HG03196 (cell line): Measurements from ENCODE around the gene NNMT.

Source experiments
- ATAC-seq: cut with Tn5 transposase; IDR thresholded peaks from one replicate; pipeline ENCODE4 v1.9.1; 2021; ENCODE audit not compliant: unreplicated experiment

The NNMT gene

DNA sequence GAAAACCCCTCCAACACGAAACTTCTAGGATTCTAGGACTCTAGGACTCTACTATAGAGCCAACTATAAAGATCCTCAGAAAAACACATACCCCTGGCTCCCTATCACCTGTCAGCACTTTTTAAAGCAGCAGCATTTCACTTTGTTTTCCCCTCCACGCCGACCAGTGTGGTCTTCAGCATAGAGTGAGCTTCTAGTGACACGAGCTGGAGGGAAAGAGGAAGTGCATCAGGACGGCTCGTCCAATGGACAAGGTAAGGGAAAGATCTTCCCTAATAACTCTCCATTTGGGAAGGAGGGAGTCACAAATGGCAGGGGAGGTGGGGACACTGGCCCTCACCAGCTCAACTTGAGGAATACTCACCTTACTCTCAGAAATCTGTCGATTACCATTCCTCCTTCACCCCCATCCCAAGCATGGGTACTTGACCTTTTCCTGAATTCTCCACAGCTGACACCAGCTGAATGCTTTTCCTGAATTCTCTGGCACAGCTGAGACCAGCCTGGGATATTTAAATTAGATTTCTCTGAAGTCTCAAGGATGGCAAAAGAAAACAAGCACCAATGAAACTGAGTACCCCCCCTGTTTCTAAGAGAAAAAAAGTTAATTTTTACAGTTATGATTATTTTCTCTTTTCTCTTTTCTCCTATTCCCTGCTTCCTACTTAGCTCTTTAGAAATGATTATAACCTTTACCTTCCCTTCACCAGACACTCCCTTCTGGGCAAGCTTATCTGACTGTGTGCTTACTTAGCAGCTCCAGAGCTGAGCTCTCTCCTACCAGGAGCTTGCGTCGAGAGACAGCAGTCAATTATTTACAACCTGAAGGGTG is 33.3 kb upstream of the NNMT start:
- no peak for ATAC-seq

DNA sequence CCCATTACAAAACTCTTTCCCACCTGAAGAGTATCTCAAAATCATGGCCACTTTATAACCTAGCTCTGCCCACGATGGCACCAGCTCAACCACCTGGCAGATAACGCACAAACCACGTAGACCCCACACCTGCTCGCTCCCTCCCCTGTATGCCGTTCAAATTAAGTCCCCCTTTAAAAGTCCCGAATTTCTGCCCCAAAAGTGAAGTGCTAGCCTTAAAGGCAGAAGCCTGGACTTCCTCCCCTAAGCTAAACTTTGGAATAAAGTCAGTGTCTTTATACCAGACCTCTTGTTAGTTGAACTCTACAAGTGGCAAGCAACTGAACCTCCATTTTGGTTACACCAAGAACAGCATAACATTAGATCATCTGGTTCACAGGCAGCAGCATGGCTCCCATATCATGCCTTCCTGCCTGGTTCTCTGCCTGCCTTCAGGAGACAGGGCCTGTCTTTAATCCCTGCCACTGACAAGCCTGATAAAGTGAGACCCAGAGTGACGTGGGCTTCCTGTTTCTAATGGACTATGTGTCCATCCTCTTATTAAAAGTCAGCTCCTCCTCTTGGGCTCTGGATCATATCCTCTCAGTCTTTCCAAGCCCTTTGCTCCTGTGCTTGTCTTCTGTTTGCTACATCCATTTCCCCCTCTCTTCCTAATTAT is 32.6 kb upstream of the NNMT start:
- no peak for ATAC-seq

DNA sequence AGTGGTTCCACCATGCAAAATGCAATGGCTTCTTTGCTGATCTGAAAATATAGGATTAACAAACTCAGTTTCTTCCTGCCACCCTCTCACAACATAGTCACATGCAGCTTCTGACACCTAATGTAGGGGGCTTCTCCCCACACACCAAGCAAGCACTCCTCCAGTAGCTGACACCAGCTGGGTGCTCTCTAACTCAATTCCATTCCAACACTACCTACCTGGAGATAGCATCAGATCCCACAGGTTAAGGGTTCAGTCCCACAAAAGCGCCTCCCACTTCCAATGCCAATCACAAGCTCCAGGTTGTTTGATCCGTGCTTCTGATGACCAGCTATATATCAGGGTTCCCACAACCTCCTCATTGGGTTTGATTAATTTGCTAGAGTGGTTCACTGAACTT is 31.8 kb upstream of the NNMT start:
- ATAC-seq: no peak

DNA sequence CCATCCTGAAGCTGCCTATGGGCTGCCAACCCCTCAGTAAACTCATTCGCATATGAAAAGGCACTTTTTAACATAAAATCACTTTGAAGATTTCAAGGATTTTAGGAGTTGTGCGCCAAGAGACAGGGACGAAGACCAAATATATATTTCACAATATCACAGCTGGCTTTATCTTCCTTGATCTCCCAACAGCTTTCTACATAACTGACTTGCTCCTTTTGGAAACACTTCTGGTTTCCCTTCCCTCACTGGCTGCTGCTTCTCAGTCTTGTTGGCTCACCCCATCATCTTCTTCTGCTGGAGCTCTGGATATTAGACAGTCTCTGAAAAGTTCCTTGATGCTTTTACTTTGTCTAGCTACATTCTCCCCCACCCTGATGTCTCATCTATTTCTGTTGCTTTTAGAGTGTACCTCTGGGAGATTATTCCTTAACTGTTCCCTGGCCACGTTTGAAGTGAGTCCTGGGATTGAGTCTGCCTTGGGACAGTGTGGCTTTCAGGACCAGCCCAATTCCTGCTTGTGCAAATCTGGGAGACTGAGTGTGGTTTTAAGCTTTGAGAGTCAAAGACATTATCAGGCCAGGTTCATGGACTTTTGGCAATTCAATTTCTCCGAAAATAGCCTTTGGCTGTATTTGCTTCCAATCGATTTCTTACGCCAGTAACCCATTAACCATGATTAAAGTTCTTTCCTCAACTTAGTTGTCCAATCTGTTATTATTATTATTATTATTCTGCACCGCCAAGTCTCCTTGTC is 30.9 kb upstream of the NNMT start:
- no peak for ATAC-seq

DNA sequence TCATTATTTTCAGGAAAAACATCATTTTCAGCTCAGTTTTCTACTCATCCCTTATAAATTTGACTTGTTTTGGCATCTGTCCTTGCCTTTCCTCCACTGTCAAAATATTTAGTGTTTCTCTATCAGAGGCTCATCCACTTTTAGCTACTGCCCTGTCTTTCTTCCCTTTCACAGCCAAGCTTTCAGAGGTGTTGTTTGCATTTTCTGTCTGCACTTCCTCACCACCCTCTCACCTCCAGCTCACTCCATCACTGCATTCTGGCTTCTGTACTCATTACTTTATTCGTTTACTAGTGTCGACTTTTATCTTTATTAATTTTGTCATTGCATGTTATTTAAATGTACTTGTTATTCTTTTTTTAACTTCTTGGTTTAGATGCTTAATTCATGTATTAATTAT is 26.7 kb upstream of the NNMT start:
- ATAC-seq: no peak

DNA sequence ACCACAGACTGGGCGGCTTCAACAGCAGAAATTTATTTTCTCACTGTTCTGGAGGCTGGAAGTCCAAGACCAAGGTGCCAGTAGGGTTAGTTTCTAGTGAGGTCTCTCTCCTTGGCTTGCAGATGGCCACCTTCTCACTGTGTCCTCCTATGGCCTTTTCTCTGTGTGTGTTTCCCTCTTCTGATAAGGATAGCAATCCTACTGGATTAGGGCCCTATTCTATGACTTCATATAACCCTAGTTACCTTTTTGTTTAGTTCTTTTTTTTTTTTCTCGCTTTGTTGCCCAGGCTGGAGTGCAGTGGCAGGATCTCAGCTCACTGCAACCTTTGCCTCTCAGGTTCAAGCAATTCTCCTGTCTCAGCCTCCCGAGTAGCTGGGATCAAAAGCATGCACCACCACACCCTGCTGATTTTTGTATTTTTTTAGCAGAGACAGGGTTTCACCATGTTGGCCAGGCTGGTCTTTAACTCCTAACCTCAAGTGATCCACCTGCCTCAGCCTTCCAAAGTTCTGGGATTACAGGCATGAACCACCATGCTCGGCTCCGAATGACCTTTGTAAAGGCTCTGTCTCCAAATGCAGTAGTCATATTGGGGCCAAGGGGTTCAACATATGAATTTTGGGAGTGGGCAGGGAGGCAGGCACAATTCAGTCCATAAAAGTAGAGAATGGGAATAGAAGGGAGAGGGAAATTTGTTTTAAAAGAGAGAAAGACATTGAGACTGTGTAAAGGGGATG is 25.5 kb upstream of the NNMT start:
- no peak for ATAC-seq

GRCh38 chr11:114271316-114271715 is 24.9 kb upstream of the NNMT start:
- no peak for ATAC-seq

DNA sequence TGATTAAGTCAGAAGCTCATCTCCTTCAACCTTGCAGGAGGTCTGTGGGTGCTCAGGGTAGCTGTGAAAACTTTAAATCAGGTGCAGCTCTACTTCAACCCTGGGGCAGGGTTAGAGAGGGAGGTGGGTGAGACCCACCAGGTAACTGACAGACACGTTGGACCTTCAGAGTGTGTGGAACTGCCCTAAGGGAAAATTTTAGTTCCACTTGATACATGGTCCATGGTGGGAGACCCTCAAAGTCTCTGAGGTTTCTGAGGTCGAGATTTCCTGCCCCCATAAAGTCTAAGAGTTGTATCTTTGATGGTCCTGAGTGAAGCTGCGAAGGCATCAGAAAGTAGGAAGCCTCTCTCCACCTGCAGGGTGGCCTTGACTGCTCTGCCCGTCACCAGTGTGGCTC is 23.9 kb upstream of the NNMT start:
- ATAC-seq: no peak

- no peak for ATAC-seq
Observed at GRCh38 chr11:114273071-114273470, 23.1 kb upstream of the NNMT start.

DNA sequence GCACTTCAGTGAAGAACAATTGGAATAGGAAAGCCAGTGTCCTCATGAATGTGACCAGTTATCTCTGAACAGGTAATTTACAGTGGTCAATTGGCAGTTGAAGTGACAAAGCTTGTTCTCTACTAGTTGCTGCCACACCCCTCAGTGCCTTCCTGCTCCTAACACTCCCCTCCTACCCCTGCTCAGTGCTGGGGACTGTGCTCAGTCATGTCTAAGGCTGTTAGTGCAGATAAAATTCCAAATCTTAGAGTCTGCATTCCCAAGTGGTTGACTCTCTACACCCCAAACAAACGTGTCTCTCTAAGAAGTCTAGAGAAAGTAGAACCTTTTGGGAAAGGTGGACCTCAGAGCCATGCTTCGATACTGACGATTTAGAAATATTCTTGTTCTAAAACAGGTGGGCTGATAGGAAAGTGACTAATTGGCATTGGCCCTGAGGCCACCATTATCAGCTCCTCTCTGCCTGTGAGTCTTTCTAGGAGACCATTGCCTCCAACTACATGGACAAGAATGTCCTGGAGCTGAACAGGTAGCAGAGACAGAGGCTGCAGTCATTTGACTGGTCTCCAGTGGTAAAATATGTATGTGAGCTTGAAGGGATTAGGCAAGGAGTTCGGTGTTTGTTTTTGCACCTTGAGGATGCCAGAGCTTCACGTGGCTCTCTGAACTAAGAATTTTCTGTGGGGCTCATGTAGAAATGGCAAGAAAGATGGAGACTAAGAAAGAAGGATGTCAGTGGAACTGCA is 22.1 kb upstream of the NNMT start:
- no peak for ATAC-seq

DNA sequence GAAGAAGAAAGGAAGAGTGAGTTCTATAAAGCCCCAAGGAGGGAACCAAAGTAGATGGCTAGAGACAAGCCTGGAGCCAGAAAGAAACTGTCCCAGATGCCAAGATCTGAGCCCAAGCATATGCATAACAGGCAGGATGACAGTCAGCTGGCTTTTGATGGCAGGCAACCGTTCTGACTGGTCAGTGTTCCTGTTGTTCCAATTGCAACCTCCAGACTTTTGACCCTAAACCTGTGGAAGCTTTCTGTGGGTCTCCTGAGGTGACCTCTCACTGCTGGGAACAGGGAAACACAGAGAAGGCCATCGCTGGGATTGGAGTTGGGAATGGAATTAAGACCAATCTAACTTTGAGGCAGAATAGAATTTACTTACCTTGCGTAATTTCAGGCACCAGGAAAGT is 21.6 kb upstream of the NNMT start:
- ATAC-seq: no peak

DNA sequence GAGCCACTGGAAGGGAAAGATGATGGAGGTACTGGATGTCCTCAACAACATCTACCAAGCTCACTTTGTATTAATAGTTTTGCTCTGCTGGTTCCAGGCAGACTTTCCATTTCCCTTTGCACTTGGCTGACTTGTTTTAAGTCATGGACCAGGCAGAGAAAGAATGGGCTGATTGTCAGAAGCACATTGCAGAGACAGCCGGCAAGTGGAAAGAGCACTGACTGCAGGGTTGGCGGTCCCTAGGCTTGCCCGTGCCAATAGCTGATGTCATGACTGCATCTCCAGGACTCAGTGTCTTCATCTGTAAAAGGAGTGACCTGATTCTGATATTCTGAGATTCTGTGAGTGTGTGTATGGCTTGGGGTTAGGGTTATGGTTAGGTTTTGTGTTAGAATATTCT is 20.9 kb upstream of the NNMT start:
- ATAC-seq: no peak

DNA sequence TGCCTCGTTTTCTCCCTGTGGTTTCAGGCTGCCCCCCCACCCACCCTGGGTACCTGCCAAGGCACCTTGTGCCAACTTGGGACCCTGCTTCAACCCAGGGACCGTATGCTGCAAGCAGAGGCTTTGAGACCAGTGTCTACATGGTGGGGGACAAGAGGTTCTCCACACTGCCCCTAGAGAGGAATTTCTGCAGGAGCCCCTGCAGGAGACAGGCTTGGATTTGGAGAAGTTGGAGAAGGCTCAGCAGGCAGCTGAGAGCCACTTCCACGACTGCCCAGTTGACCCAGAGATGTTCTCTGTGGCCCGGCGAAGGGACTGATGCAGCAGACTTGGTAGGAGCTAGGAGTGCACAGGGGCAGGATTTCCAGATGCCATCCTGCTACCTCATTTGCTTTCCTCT is 20.1 kb upstream of the NNMT start:
- no peak for ATAC-seq

GRCh38 chr11:114277637-114278341 is 18.4 kb upstream of the NNMT start:
- ATAC-seq: no peak

- ATAC-seq: no peak
Observed at GRCh38 chr11:114278342-114279065, 17.7 kb upstream of the NNMT start.

- ATAC-seq: no peak
Observed at GRCh38 chr11:114279792-114280546, 16.2 kb upstream of the NNMT start.

- ATAC-seq: no peak
Observed at GRCh38 chr11:114280696-114281095, 15.5 kb upstream of the NNMT start.

- ATAC-seq: no peak
Observed at GRCh38 chr11:114281388-114281956, 14.7 kb upstream of the NNMT start.
